GM12878 (cell line): Measurements from ENCODE around the gene BPGM. TPM values are rescaled to one million over a fixed set of nuclear protein-coding genes. Genes with fewer than 3 reads are reported as not detected.

Experiments
- ATAC-seq: fragments of 200-7000 bp; cut with Tn5 transposase; 3 replicates; pipeline ENCODE4 v1.9.1; 2020; ENCODE audit warnings: mild to moderate bottlenecking, moderate library complexity
- BruUV-seq: library from RNA; stranded (reverse); fragments of 400-500 nt; replicated peaks from 2 replicates; lab custom pipeline; 2021; lab: Mats Ljungman, UMichigan
- CTCF ChIA-PET: fragments of 300-600 bp; sonication (Branson Sonifier 250); formaldehyde crosslinking; extraction: SDS; loops from one replicate; lab custom pipeline; 2021; ENCODE audit warnings: inconsistent platforms; lab: Yijun Ruan, JAX
- POLR2A ChIA-PET: fragments of 350-600 bp; formaldehyde crosslinking; extraction: SDS; loops from one replicate; lab custom pipeline; 2021; ENCODE audit warnings: inconsistent platforms; lab: Charles Lee
- RAD21 ChIA-PET: fragments of 300-600 bp; sonication (Branson Sonifier 250); formaldehyde crosslinking; loops from one replicate; lab custom pipeline; 2023; ENCODE audit warnings: antibody characterized with exemption; ENCODE audit not compliant: unreplicated experiment; lab: Charles Lee
- SMC1A ChIA-PET: fragments of 300-600 bp; sonication (Branson Sonifier 250); formaldehyde crosslinking; loops from one replicate; lab custom pipeline; 2023; ENCODE audit not compliant: unreplicated experiment, uncharacterized antibody; lab: Charles Lee
- DNase-seq: peaks from one replicate; pipeline ENCODE4 v3.0.0-alpha.2; 2011; ENCODE audit warnings: low read depth, low spot score
- FAIRE-seq: peaks from 3 replicates; lab custom pipeline; 2011; peaks lifted over from hg19 to GRCh38; lab: Jason Lieb, UNC
- H2AFZ ChIP-seq: 2 replicates; pipeline ENCODE4 v1.6.0; 2011; ENCODE audit warnings: low read depth, low read length, control low read depth; ENCODE audit not compliant: control insufficient read depth
- H3K27ac ChIP-seq: 2 replicates; pipeline ENCODE4 v1.5.1; 2011; ENCODE audit warnings: control low read depth; ENCODE audit not compliant: control insufficient read depth, insufficient read depth
- H3K27me3 ChIP-seq, 2 experiments: replicated peaks in 1 of 2; 2 replicates each; pipeline versions ENCODE4 v1.6.0 to v1.6.1; 2011; ENCODE audit warnings: low read length in 1 of 2; ENCODE audit not compliant: control insufficient read depth in 2 of 2, insufficient read depth in 2 of 2
- H3K36me3 ChIP-seq, 2 experiments: 2 replicates each; pipeline ENCODE4 v1.5.1; 2011; ENCODE audit warnings: low read length in 1 of 2; ENCODE audit not compliant: control insufficient read depth in 2 of 2, insufficient read depth in 2 of 2
- H3K4me1 ChIP-seq: 2 replicates; pipeline ENCODE4 v1.6.1; 2011; ENCODE audit warnings: mild to moderate bottlenecking, low read length, moderate library complexity, mixed read lengths; ENCODE audit not compliant: control insufficient read depth, insufficient read depth
- H3K4me2 ChIP-seq: 2 replicates; pipeline ENCODE4 v1.6.0; 2011; ENCODE audit warnings: control low read depth; ENCODE audit not compliant: control insufficient read depth, insufficient read depth
- H3K4me3 ChIP-seq: fragments of 200-600 bp; sonication (generic); 2 replicates; pipeline ENCODE4 v1.5.1; 2016
- H3K79me2 ChIP-seq: 2 replicates; pipeline ENCODE4 v1.6.0; 2011; ENCODE audit warnings: low read length; ENCODE audit not compliant: control insufficient read depth, insufficient read depth
- H3K9ac ChIP-seq: 2 replicates; pipeline ENCODE4 v1.8.0; 2011; ENCODE audit warnings: low read length, control low read depth, mixed read lengths; ENCODE audit not compliant: control insufficient read depth, insufficient read depth
- H3K9me3 ChIP-seq: replicated peaks from 3 replicates; pipeline ENCODE4 v1.5.1; 2011; ENCODE audit warnings: mild to moderate bottlenecking, low read length; ENCODE audit not compliant: control insufficient read depth, insufficient read depth
- H4K20me1 ChIP-seq: 2 replicates; pipeline ENCODE4 v1.6.0; 2011; ENCODE audit not compliant: control insufficient read depth, insufficient read depth
- ASH2L ChIP-seq: fragments of 300-600, 200-600 bp; sonication (generic); IDR thresholded peaks from 2 replicates; pipeline ENCODE4 v1.6.1; 2017; ENCODE audit warnings: low read depth, mild to moderate bottlenecking, borderline replicate concordance
- ATF2 ChIP-seq: IDR thresholded peaks from 2 replicates; pipeline ENCODE4 v1.6.1; 2012; ENCODE audit warnings: low read length, inconsistent platforms
- ATF7 ChIP-seq: fragments of 450-650 bp; IDR thresholded peaks from 2 replicates; pipeline ENCODE4 v1.6.1; 2016; ENCODE audit warnings: low read depth, mild to moderate bottlenecking
- BMI1 ChIP-seq: fragments of 450-650 bp; IDR thresholded peaks from 2 replicates; pipeline ENCODE4 v1.6.1; 2016; ENCODE audit warnings: mild to moderate bottlenecking, moderate library complexity, borderline replicate concordance
- CBFB ChIP-seq: IDR thresholded peaks from 2 replicates; pipeline ENCODE4 v1.6.1; 2016; ENCODE audit warnings: antibody characterized with exemption, low read depth
- CBX3 ChIP-seq: fragments of 200-600 bp; sonication (generic); IDR thresholded peaks from 2 replicates; pipeline ENCODE4 v1.6.1; 2016; ENCODE audit warnings: low read depth, borderline replicate concordance
- CHD2 ChIP-seq: IDR thresholded peaks from 2 replicates; pipeline ENCODE4 v1.6.1; 2011; ENCODE audit warnings: low read depth, low read length, improper control_type of control experiment, borderline replicate concordance
- EED ChIP-seq: sonication (generic); IDR thresholded peaks from 2 replicates; pipeline ENCODE4 v1.6.1; 2016; ENCODE audit warnings: antibody characterized with exemption, low read depth
- ESRRA ChIP-seq: IDR thresholded peaks from 2 replicates; pipeline ENCODE4 v1.6.1; 2012; ENCODE audit warnings: mild to moderate bottlenecking, low read length, improper control_type of control experiment
- IKZF1 ChIP-seq: fragments of 450-650 bp; conservative IDR thresholded peaks from 2 replicates; pipeline ENCODE4 v1.6.1; 2017; ENCODE audit warnings: antibody characterized with exemption, mild to moderate bottlenecking
- JUND ChIP-seq: IDR thresholded peaks from 2 replicates; pipeline ENCODE4 v1.6.1; 2012; ENCODE audit warnings: low read depth, mild to moderate bottlenecking, low read length, improper control_type of control experiment, moderate library complexity
- LARP7 ChIP-seq: fragments of 450-650 bp; IDR thresholded peaks from 2 replicates; pipeline ENCODE4 v1.6.1; 2017; ENCODE audit warnings: mild to moderate bottlenecking
- MEF2A ChIP-seq: IDR thresholded peaks from 2 replicates; pipeline ENCODE4 v1.6.1; 2011; ENCODE audit warnings: low read depth, mild to moderate bottlenecking, low read length, moderate library complexity; ENCODE audit not compliant: insufficient read depth
- MTA2 ChIP-seq: fragments of 450-650 bp; IDR thresholded peaks from 2 replicates; pipeline ENCODE4 v1.6.1; 2016; ENCODE audit warnings: low read depth, mild to moderate bottlenecking, moderate library complexity
- MYB ChIP-seq: fragments of 150-350 bp; IDR thresholded peaks from 2 replicates; pipeline ENCODE4 v1.6.1; 2014; ENCODE audit warnings: mild to moderate bottlenecking, low read depth, low read length, borderline replicate concordance
- NFYA ChIP-seq: IDR thresholded peaks from 2 replicates; pipeline ENCODE4 v1.6.1; 2011; ENCODE audit warnings: low read depth, mild to moderate bottlenecking, low read length, improper control_type of control experiment, borderline replicate concordance
- NR2C2 ChIP-seq: IDR thresholded peaks from 2 replicates; pipeline ENCODE4 v1.6.1; 2011; ENCODE audit warnings: borderline replicate concordance, low read depth; ENCODE audit not compliant: control insufficient read depth, insufficient read length
- RELA ChIP-seq: fragments of 450-650 bp; IDR thresholded peaks from 2 replicates; pipeline ENCODE4 v1.8.0; 2014; ENCODE audit warnings: borderline replicate concordance; ENCODE audit not compliant: partially characterized antibody
- SPI1 ChIP-seq: IDR thresholded peaks from 2 replicates; pipeline ENCODE4 v1.6.1; 2011; ENCODE audit warnings: low read depth, mild to moderate bottlenecking, low read length, moderate library complexity, borderline replicate concordance; ENCODE audit not compliant: insufficient read depth
- SREBF1 ChIP-seq: IDR thresholded peaks from 2 replicates; pipeline ENCODE4 v1.6.1; 2012; ENCODE audit warnings: mild to moderate bottlenecking, low read length
- STAT3 ChIP-seq: IDR thresholded peaks from 2 replicates; pipeline ENCODE4 v1.6.1; 2011; ENCODE audit warnings: low read depth, low read length, improper control_type of control experiment
- ZNF24 ChIP-seq: fragments of 450-650 bp; IDR thresholded peaks from 2 replicates; pipeline ENCODE4 v1.6.1; 2017; ENCODE audit warnings: antibody characterized with exemption, mild to moderate bottlenecking
- WGBS: methylation state at CpG from one replicate; pipeline ENCODE4 v1.1.6; 2016; ENCODE audit warnings: low lambda C conversion rate; ENCODE audit not compliant: insufficient replicate concordance, insufficient coverage; ENCODE audit errors: missing lambda C conversion rate; 5-methylcytosine and 5-hydroxymethylcytosine counted together
- in situ Hi-C: fragments of 300-500 bp; cut with MboI; formaldehyde crosslinking; loops from 9 replicates; pipeline ENCODE4 v1.14.3; 2018; ENCODE audit warnings: mixed read lengths
- intact Hi-C: fragments of 100-400 bp; cut with micrococcal nuclease; formaldehyde crosslinking; loops from one replicate; pipeline ENCODE4 v1.14.2; 2022; ENCODE audit not compliant: unreplicated experiment
- polyA plus RNA-seq, 11 experiments: library from polyadenylated mRNA; depleted of rRNA in 4 of 11; unstranded in 6 of 11; stranded (reverse) in 5 of 11; fragments of >200 nt; fragmentation: Nextera tagmentation in 4 of 11; fragmentation: Illumina TruSeq in 1 of 11; extraction: Ambion mirVana in 4 of 11; extraction: Trizol in 1 of 11; gene quantifications; 1 replicate in 1 of 11; 2 replicates in 10 of 11; pipeline versions ENCODE4 v1.2.1 to v1.2.3, GENCODE V29; 2011 to 2016; ENCODE audit warnings: inconsistent platforms in 2 of 11, missing spikeins in 2 of 11, low read depth in 1 of 11
- total RNA-seq, 4 experiments: library from RNA; depleted of rRNA in 3 of 4; stranded (reverse); fragments of >200 nt in 3 of 4; fragmentation: Illumina TruSeq in 1 of 4; extraction: Trizol in 1 of 4; gene quantifications; 2 replicates each; pipeline versions ENCODE4 v1.2.1 to v1.2.3, GENCODE V29; 2013 to 2021

The BPGM gene
- total and polyA plus RNA-seq, 10 of the 15 experiments (the other 5 are each of a cell fraction or from before 2014, with no cell fraction given), result 9.0 to 20.1 (median 15.2) TPM

GRCh38 chr7:134691546-134692343 lies 45.1 kb downstream of the BPGM start (continued):
- TF ChIP-seq ATF7 (no peak), ZNF24 (no peak), LARP7 (no peak), ATF2 (no peak), STAT3 (no peak), EED (no peak), BMI1 (no peak), MEF2A (no peak), CHD2 (no peak), SPI1 (no peak)

GRCh38 chr7:134692344-134692705 lies 45.7 kb downstream of the BPGM start:
- DNase-seq, result no peak
- no peaks in the 10 kb centered on the region for H3K36me3 ChIP-seq
- RAD21 ChIA-PET, result interaction anchor here (1.0 kb wide), 1 partner anchor 251 kb away, joined by 3 read pairs; no protein-coding TSS in a partner anchor
- H3K27ac ChIP-seq, result no peak overlapping the region
- CTCF ChIA-PET, result interaction anchor here (5.7 kb wide), 1 partner anchor 10 kb away, joined by 32 read pairs; no protein-coding TSS in a partner anchor
- TF ChIP-seq MTA2, result no peak
- no peak for TF ChIP-seq ESRRA
- TF ChIP-seq RELA, result no peak
- no peak for TF ChIP-seq NR2C2
- no peak for TF ChIP-seq ASH2L
- TF ChIP-seq JUND, result no peak
- TF ChIP-seq SREBF1, result no peak
- no peak for TF ChIP-seq NFYA
- no peak for TF ChIP-seq MYB
- no peak for TF ChIP-seq CBFB
- TF ChIP-seq IKZF1, result no peak
- no peak for TF ChIP-seq CBX3
- no peaks in the 10 kb centered on the region for H3K79me2 ChIP-seq
- no peak for ATAC-seq
- H3K27me3 ChIP-seq, result peaks cover 0 to 2% of the 10 kb centered on the region in 2 experiments; a peak in 1 of 4 replicates
- intact Hi-C loops, result no loop called here
- POLR2A ChIA-PET, result no interaction called here
- no peak overlapping the region for H3K9ac ChIP-seq
- H3K9me3 ChIP-seq, result no peaks in the 10 kb centered on the region
- no peaks in the 10 kb centered on the region for H3K4me1 ChIP-seq
- BruUV-seq, result no TSS peak
- SMC1A ChIA-PET, result interaction anchor here (1.2 kb wide), 1 partner anchor 32 kb away, joined by 3 read pairs; no protein-coding TSS in a partner anchor
- no peak overlapping the region for H3K4me2 ChIP-seq
- H2AFZ ChIP-seq, result no peak overlapping the region
- no peaks in the 10 kb centered on the region for H4K20me1 ChIP-seq
- no peak overlapping the region for H3K4me3 ChIP-seq
- no peak for FAIRE-seq
- in situ Hi-C loops, result no loop called here
- 8% methylated on average over 2 of the region's 2 CpGs for WGBS
